ENCODE measurements around the gene MYH6. TPM values are rescaled to one million over a fixed set of nuclear protein-coding genes. Genes with fewer than 3 reads are reported as not detected.

The MYH6 gene
- total and polyA plus RNA-seq, 3 experiments from 2014 or later = 0.09 TPM; not detected in 2

GRCh38 chr14:23359722-23360447 lies 48.2 kb downstream of the MYH6 start:
- CTCF ChIA-PET = interaction anchor here (0.9 kb wide), 1 partner anchor 29 kb away, joined by 3 read pairs; no protein-coding TSS in a partner anchor
- H3K4me1 Mint-ChIP-seq = no peaks in the 10 kb centered on the region

DNA sequence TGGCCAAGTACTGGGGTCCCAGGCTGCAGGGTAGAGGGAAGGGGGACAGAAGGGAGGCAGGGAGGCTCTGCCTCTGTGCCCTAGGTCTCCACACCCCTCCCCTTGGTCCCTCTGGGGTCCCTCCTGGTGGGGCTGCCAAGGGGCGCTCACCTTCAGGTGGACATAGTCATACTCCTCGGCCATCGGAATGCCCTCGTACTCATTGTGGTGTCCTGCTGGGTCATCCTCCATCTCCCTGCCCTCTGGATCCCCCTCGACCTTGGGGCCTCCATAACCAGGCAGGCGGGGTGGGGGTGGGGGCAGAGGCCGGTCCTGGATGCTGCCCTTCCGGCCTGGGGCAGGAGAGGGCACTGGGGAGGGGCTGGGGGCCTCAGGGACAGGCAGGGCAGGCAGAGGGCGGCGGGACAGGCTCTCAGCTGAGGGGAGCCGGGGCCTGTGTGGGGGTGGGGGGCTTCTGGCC lies 48.9 kb downstream of the MYH6 start:
- Mint-ChIP-seq H3K36me3 (no peaks in the 10 kb centered on the region), H3K4me1 (no peaks in the 10 kb centered on the region), H3K27ac (no peak overlapping the region), H3K9me3 (no peaks in the 10 kb centered on the region), H3K4me3 (no peak overlapping the region), H3K27me3 (peaks cover 20 to 38% of the 10 kb centered on the region in 2 donors)
- POLR2A ChIA-PET = no interaction called here
- no peak for DNase-seq
- peaks cover 3% of the 10 kb centered on the region for H3K27me3 ChIP-seq (ENCODE audit: insufficient read depth, low read length, poor library complexity, severe bottlenecking)
- H3K4me3 ChIP-seq (ENCODE audit: low read length) = no peak overlapping the region
- no peaks in the 10 kb centered on the region for H3K4me1 ChIP-seq (ENCODE audit: insufficient read depth, low read length)
- CTCF ChIA-PET = no interaction called here
- no peaks in the 10 kb centered on the region for H3K36me3 ChIP-seq (ENCODE audit: insufficient read depth, low read length)
- no peak overlapping the region for H3K27ac ChIP-seq (ENCODE audit: low read depth, low read length)
- H3K9me3 ChIP-seq (ENCODE audit: low read length) = no peaks in the 10 kb centered on the region

More at GRCh38 chr14:23359722-23360447, 48.2 kb downstream of the MYH6 start:
- no peak overlapping the region for H3K4me3 Mint-ChIP-seq
- Histone ChIP-seq H3K27ac (ENCODE audit: low read depth, low read length) (no peak overlapping the region), H3K27me3 (ENCODE audit: insufficient read depth, low read length, poor library complexity, severe bottlenecking) (peaks cover 6% of the 10 kb centered on the region), H3K4me1 (ENCODE audit: insufficient read depth, low read length) (no peaks in the 10 kb centered on the region), H3K9me3 (ENCODE audit: low read length) (no peaks in the 10 kb centered on the region), H3K36me3 (ENCODE audit: insufficient read depth, low read length) (no peaks in the 10 kb centered on the region), H3K4me3 (ENCODE audit: low read length) (no peak overlapping the region)
- H3K36me3 Mint-ChIP-seq = no peaks in the 10 kb centered on the region
- POLR2A ChIA-PET = no interaction called here
- peaks cover 0 to 2% (median 0%) of the 10 kb centered on the region in 5 donors for H3K9me3 Mint-ChIP-seq
- DNase-seq = no peak
- H3K27ac Mint-ChIP-seq = peak overlapping the region in 1 of 8 donors; percentile 84
- peaks cover 24 to 40% of the 10 kb centered on the region in 2 donors for H3K27me3 Mint-ChIP-seq

GRCh38 chr14:23358553-23359166 lies 49.4 kb downstream of the MYH6 start:
- H3K27me3 Mint-ChIP-seq = peaks cover 23 to 40% of the 10 kb centered on the region in 2 donors
- no peak overlapping the region for H3K27ac Mint-ChIP-seq
- peaks cover 0 to 3% (median 3%) of the 10 kb centered on the region in 3 donors for H3K4me1 Mint-ChIP-seq
- Histone ChIP-seq H3K4me1 (ENCODE audit: insufficient read depth, low read length) (no peaks in the 10 kb centered on the region), H3K4me3 (ENCODE audit: low read length) (no peak overlapping the region), H3K27ac (ENCODE audit: low read depth, low read length) (no peak overlapping the region), H3K36me3 (ENCODE audit: insufficient read depth, low read length) (no peaks in the 10 kb centered on the region), H3K27me3 (ENCODE audit: insufficient read depth, low read length, poor library complexity, severe bottlenecking) (no peaks in the 10 kb centered on the region), H3K9me3 (ENCODE audit: low read length) (no peaks in the 10 kb centered on the region)
- no peaks in the 10 kb centered on the region for H3K9me3 Mint-ChIP-seq
- CTCF ChIA-PET = no interaction called here
- no peaks in the 10 kb centered on the region for H3K36me3 Mint-ChIP-seq
- H3K4me3 Mint-ChIP-seq = no peak overlapping the region
- POLR2A ChIA-PET = no interaction called here
- no peak for DNase-seq

GRCh38 chr14:23358042-23358441 lies 50.0 kb downstream of the MYH6 start:
- Histone ChIP-seq H3K36me3 (ENCODE audit: insufficient read depth, low read length) (no peaks in the 10 kb centered on the region), H3K9me3 (ENCODE audit: low read length) (no peaks in the 10 kb centered on the region), H3K27ac (ENCODE audit: low read depth, low read length) (no peak overlapping the region), H3K4me1 (ENCODE audit: insufficient read depth, low read length) (no peaks in the 10 kb centered on the region), H3K4me3 (ENCODE audit: low read length) (no peak overlapping the region), H3K27me3 (ENCODE audit: insufficient read depth, low read length, poor library complexity, severe bottlenecking) (no peaks in the 10 kb centered on the region)
- Mint-ChIP-seq H3K36me3 (peaks cover 0 to 2% (median 0%) of the 10 kb centered on the region in 3 donors), H3K27me3 (peaks cover 28 to 43% of the 10 kb centered on the region in 2 donors), H3K4me1 (peaks cover 3 to 9% (median 9%) of the 10 kb centered on the region in 3 donors), H3K9me3 (peaks cover 0 to 1% (median 0%) of the 10 kb centered on the region in 5 donors), H3K27ac (no peak overlapping the region), H3K4me3 (no peak overlapping the region)
- no peak for DNase-seq
- CTCF ChIA-PET = no interaction called here
- POLR2A ChIA-PET = no interaction called here

DNA sequence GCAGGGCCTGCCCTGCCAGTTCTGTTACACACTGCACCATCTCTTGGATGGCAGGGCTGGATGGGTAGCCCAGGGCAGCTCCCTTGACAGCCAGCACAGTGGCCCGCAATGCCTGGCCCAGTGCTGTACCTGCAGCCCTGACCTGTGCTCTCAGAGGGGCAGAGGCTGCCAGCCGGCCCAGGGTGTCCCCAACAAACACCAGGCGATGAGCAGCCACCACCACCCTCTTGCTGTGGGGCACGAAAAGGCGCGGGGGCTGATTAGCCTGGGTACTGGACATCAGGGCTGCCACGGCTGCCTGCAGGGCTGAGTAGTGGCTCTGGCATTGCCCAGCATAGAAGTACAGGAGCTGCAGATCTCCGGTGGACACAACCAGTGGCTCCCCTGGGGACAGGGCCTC lies 50.8 kb downstream of the MYH6 start:
- peaks cover 33 to 46% of the 10 kb centered on the region in 2 donors for H3K27me3 Mint-ChIP-seq
- no peaks in the 10 kb centered on the region for H3K4me1 ChIP-seq (ENCODE audit: insufficient read depth, low read length)
- no peaks in the 10 kb centered on the region for H3K9me3 ChIP-seq (ENCODE audit: low read length)
- H3K4me1 Mint-ChIP-seq = peaks cover 6 to 14% (median 12%) of the 10 kb centered on the region in 3 donors
- H3K27ac Mint-ChIP-seq = no peak overlapping the region
- H3K9me3 Mint-ChIP-seq = peaks cover 0 to 1% (median 0%) of the 10 kb centered on the region in 5 donors
- H3K36me3 Mint-ChIP-seq = peaks cover 0 to 2% (median 0%) of the 10 kb centered on the region in 3 donors
- ChIA-PET POLR2A (no interaction called here), CTCF (no interaction called here)
- H3K4me3 ChIP-seq (ENCODE audit: low read length) = no peak overlapping the region
- H3K27ac ChIP-seq (ENCODE audit: low read depth, low read length) = no peak overlapping the region
- DNase-seq = no peak
- no peak overlapping the region for H3K4me3 Mint-ChIP-seq
- no peaks in the 10 kb centered on the region for H3K36me3 ChIP-seq (ENCODE audit: insufficient read depth, low read length)
- H3K27me3 ChIP-seq (ENCODE audit: insufficient read depth, low read length, poor library complexity, severe bottlenecking) = no peaks in the 10 kb centered on the region

GRCh38 chr14:23356662-23357061 lies 51.4 kb downstream of the MYH6 start:
- peaks cover 0 to 2% (median 0%) of the 10 kb centered on the region in 3 donors for H3K36me3 Mint-ChIP-seq
- peaks cover 33 to 46% of the 10 kb centered on the region in 2 donors for H3K27me3 Mint-ChIP-seq
- peaks cover 0 to 1% (median 0%) of the 10 kb centered on the region in 5 donors for H3K9me3 Mint-ChIP-seq
- ChIA-PET POLR2A (no interaction called here), CTCF (no interaction called here)
- H3K4me1 ChIP-seq (ENCODE audit: insufficient read depth, low read length) = peaks cover 4% of the 10 kb centered on the region
- H3K4me1 Mint-ChIP-seq = peaks cover 6 to 14% (median 12%) of the 10 kb centered on the region in 3 donors
- no peak overlapping the region for H3K27ac ChIP-seq (ENCODE audit: low read depth, low read length)
- H3K27ac Mint-ChIP-seq = no peak overlapping the region
- H3K4me3 ChIP-seq (ENCODE audit: low read length) = no peak overlapping the region
- no peaks in the 10 kb centered on the region for H3K36me3 ChIP-seq (ENCODE audit: insufficient read depth, low read length)
- DNase-seq = no peak
- H3K4me3 Mint-ChIP-seq = no peak overlapping the region
- H3K9me3 ChIP-seq (ENCODE audit: low read length) = no peaks in the 10 kb centered on the region
- H3K27me3 ChIP-seq (ENCODE audit: insufficient read depth, low read length, poor library complexity, severe bottlenecking) = no peaks in the 10 kb centered on the region

DNA sequence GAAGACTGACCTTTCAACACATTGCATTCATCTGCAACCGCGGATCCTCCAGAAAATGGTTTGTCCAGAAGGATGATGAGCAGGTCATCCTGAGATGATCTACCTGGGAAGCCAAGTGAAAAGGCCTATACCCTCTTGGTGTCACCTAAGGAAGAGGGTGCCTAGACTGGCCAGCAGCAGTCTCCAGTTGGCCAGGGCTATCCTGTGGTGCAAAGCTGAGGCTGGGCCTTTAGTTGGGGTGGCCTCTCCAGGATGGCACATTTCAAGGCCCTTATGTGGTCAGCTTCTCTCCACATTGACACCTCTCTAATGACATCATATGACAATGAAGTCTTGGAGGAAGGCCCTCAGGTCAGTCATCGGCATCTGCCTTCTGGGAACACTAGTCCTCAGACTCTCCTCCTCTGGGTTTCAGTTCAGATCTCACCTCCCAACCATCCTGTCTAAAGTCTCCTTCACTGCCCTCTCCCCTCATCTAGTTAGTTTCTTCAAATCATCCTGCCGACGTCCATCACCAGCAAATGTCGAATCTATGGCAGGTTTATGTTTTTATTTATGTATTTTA lies 52.1 kb downstream of the MYH6 start:
- Histone ChIP-seq H3K9me3 (ENCODE audit: low read length) (no peaks in the 10 kb centered on the region), H3K36me3 (ENCODE audit: insufficient read depth, low read length) (no peaks in the 10 kb centered on the region), H3K27me3 (ENCODE audit: insufficient read depth, low read length, poor library complexity, severe bottlenecking) (no peaks in the 10 kb centered on the region), H3K4me3 (ENCODE audit: low read length) (no peak overlapping the region), H3K27ac (ENCODE audit: low read depth, low read length) (no peak overlapping the region), H3K4me1 (ENCODE audit: insufficient read depth, low read length) (peaks cover 4% of the 10 kb centered on the region)
- H3K4me3 Mint-ChIP-seq = no peak overlapping the region
- no peak for DNase-seq
- peaks cover 0 to 2% (median 0%) of the 10 kb centered on the region in 3 donors for H3K36me3 Mint-ChIP-seq
- peaks cover 39 to 53% of the 10 kb centered on the region in 2 donors for H3K27me3 Mint-ChIP-seq
- H3K9me3 Mint-ChIP-seq = peaks cover 0 to 1% (median 0%) of the 10 kb centered on the region in 5 donors
- H3K4me1 Mint-ChIP-seq = peaks cover 10 to 21% (median 17%) of the 10 kb centered on the region in 3 donors
- CTCF ChIA-PET = no interaction called here
- POLR2A ChIA-PET = no interaction called here
- H3K27ac Mint-ChIP-seq = no peak overlapping the region

DNA sequence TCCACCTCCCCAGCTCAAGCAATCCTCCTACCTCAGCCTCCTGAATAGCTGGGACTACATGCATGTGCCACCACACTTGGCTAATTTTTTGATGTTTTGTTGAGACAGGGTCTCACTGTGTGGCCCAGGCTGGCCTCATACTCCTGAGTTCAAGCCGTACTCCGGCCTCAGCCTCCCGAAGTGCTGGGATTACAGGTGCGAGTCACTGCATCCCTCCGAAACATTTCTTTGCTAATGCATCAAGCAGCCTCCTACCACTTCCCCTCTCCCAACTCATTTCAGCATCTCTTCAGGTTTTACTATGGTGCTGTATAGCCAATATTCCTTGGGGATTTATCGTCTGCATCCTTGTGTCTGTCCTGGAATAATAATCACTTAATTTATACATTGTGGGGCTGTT lies 53.1 kb downstream of the MYH6 start:
- no peak for DNase-seq
- peaks cover 40 to 62% of the 10 kb centered on the region in 2 donors for H3K27me3 Mint-ChIP-seq
- H3K4me1 Mint-ChIP-seq = peaks cover 10 to 21% (median 17%) of the 10 kb centered on the region in 3 donors
- Histone ChIP-seq H3K4me3 (ENCODE audit: low read length) (no peak overlapping the region), H3K27me3 (ENCODE audit: insufficient read depth, low read length, poor library complexity, severe bottlenecking) (no peaks in the 10 kb centered on the region), H3K4me1 (ENCODE audit: insufficient read depth, low read length) (peaks cover 4% of the 10 kb centered on the region), H3K36me3 (ENCODE audit: insufficient read depth, low read length) (no peaks in the 10 kb centered on the region), H3K27ac (ENCODE audit: low read depth, low read length) (no peak overlapping the region), H3K9me3 (ENCODE audit: low read length) (no peaks in the 10 kb centered on the region)
- ChIA-PET CTCF (no interaction called here), POLR2A (no interaction called here)
- no peak overlapping the region for H3K4me3 Mint-ChIP-seq
- peaks cover 0 to 2% (median 0%) of the 10 kb centered on the region in 3 donors for H3K36me3 Mint-ChIP-seq
- peaks cover 0 to 1% (median 0%) of the 10 kb centered on the region in 5 donors for H3K9me3 Mint-ChIP-seq
- no peak overlapping the region for H3K27ac Mint-ChIP-seq
